ENCODE measurements around the gene ARSG. TPM values are rescaled to one million over a fixed set of nuclear protein-coding genes. Genes with fewer than 3 reads are reported as not detected.

Gene ARSG
- polyA plus RNA-seq, 3 donors from 2014 or later = 15.0 to 18.7 (median 15.3) TPM

DNA sequence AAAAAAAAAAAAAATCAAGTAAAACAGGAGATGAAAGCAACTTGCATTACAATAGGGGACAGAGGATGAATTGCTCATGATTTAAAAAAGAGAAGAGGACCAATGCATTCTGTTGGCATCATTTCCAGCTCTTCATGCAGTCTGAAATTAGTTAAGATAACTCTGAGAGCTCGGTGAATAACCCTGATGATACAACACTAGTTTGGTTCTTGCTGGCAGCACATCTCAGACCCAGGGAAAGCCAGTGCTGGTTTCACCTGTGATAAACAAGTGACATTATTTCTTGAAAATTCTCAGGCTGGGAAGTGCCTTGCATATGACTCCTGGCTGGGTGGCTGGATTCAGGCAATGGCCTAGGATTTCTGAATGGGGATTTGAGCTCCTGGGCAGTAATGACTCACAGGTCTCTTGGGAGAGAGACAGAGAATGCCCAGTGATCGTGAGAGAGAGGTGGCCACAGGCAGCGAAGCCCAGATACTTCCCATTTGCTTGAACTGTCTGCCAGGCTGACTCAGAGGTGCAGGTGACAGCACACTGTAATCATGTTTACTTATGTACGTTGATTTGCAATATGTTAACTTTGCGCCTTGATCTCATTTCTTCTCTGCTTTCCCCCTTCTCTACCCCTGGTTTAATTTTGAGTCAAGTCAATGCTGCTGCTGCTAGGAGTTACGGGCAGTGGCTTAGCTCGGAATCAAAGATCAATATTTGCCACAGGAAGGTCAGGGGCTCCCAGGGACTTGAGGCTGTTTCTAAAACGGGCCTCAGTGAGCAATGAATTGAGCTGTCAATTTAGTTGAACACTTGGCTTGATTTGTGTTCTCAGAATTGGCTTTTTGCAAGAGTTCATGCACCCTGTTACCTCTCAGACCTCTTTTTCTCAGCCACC, 27.1 kb downstream of the ARSG start:
- Mint-ChIP-seq H3K4me3 (peak overlapping the region in 1 of 5 donors; percentile 29), H3K36me3 (peaks cover 0 to 20% (median 16%) of the 10 kb centered on the region in 3 donors), H3K27ac (peak overlapping the region in 5 of 6 donors; percentile 23 to 61 (median 45)), H3K4me1 (peaks cover 72 to 76% of the 10 kb centered on the region in 2 donors), H3K9me3 (no peaks in the 10 kb centered on the region), H3K27me3 (ENCODE audit: low read depth in 3 of 3) (peaks cover 0 to 4% (median 2%) of the 10 kb centered on the region in 3 donors)
- no peak for DNase-seq

DNA sequence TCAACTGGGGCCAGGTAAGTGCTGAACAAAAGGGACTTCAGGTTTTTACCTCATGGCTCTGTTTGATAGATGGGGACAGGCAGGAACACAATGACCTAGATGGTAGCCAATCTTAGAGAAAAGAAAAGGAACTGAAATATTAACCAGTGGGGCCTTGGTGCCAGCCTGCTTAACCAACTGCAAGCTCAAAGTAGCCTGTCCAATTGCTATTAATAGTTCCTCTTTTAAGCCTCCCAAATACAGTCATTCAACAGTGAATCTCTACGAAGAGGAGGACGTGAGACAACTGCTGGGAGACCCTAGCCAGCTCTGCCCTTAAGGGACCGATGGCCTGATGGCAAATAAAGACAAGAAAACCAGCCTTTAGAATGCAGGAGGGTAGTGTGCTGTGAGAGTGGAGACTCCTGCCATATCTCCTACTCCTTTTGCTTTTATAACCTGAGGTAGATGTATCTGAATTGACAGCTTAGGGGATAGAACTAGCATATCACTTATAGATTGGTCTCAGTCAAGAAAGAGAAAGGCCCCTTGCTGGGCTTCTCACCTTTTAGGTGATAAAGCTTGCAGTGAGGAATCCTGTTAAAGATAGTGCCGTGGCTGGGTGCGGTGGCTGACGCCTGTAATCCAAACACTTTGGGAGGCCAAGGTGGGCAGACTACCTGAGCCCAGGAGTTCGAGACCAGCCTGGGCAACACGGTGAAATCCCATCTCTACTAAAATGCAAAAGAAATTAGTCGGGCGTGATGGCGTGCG, 28.3 kb downstream of the ARSG start:
- peak overlapping the region in 1 of 5 donors; percentile 27 for H3K4me3 Mint-ChIP-seq
- H3K9me3 Mint-ChIP-seq = no peaks in the 10 kb centered on the region
- H3K36me3 Mint-ChIP-seq = peaks cover 0 to 20% (median 16%) of the 10 kb centered on the region in 3 donors
- H3K4me1 Mint-ChIP-seq = peaks cover 73 to 74% of the 10 kb centered on the region in 2 donors
- H3K27me3 Mint-ChIP-seq (ENCODE audit: low read depth in 3 of 3) = peaks cover 0 to 4% (median 2%) of the 10 kb centered on the region in 3 donors
- H3K27ac Mint-ChIP-seq = peak overlapping the region; percentile 24 to 62 (median 53)
- no peak for DNase-seq

DNA sequence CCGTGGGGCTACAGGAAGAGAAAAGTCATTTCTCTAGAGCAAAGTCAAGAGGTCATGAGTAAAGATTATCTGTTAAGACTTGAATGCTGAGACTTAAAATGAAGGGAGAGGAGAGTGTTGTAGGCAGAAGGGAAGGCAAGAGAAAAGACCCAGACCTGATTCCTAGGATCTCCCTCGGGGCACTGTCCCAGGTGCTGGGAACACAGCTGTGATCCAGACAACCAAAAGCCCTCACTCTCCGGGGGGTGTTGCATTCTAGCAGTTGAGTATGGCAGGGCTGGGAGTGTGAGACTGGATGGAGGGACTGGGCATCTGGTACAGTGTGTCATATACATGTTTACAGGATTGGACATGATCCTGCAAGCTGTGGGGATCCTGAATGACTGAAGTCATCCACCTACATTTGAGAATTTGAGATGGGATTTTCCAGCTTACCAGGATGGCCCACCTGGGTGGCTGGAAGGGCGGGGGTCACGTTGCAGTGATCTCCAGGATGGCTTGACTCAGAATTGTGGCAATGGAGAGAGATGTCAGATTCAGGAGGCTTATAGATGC, 29.1 kb downstream of the ARSG start:
- Mint-ChIP-seq H3K27ac (peak overlapping the region; percentile 24 to 62 (median 53)), H3K27me3 (ENCODE audit: low read depth in 3 of 3) (peaks cover 0 to 4% (median 2%) of the 10 kb centered on the region in 3 donors), H3K4me1 (peaks cover 69% of the 10 kb centered on the region in 2 donors), H3K36me3 (peaks cover 0 to 20% (median 13%) of the 10 kb centered on the region in 3 donors), H3K4me3 (no peak overlapping the region), H3K9me3 (no peaks in the 10 kb centered on the region)
- no peak for DNase-seq

DNA sequence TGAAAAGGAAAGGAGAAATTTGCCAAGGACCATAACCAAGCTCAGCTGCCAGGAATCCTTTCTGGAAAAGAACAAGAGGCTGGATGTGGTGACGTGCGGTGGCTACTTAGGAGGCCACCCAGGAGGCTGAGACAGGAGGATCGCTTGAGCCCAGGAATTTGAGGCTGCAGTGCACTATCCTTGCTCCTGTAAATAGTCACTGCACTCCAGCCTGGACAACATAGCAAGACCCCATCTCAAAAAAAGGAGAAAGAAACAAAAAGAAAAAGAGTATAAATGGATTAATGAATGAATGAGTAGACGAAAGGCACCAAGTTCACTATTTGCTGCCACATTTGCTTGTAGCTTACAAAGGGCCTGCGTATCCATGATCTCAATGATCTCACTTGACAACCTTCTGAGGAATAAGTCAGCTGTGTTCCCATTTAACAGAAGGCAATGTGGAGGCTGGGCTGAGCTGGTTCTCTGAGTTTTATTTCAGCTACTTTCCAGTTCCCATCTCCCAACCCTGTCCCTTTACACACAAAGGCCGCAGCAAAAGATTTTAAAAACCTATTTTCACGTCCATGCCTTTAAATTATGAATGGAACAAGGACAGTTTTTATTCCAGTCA, 29.8 kb downstream of the ARSG start:
- no peak for DNase-seq
- no peak overlapping the region for H3K4me3 Mint-ChIP-seq
- H3K9me3 Mint-ChIP-seq = no peaks in the 10 kb centered on the region
- peaks cover 0 to 18% (median 11%) of the 10 kb centered on the region in 3 donors for H3K36me3 Mint-ChIP-seq
- peaks cover 2 to 4% (median 2%) of the 10 kb centered on the region in 3 donors for H3K27me3 Mint-ChIP-seq (ENCODE audit: low read depth in 3 of 3)
- peaks cover 63 to 64% of the 10 kb centered on the region in 2 donors for H3K4me1 Mint-ChIP-seq
- H3K27ac Mint-ChIP-seq = peak overlapping the region in 1 of 6 donors; percentile 53

DNA sequence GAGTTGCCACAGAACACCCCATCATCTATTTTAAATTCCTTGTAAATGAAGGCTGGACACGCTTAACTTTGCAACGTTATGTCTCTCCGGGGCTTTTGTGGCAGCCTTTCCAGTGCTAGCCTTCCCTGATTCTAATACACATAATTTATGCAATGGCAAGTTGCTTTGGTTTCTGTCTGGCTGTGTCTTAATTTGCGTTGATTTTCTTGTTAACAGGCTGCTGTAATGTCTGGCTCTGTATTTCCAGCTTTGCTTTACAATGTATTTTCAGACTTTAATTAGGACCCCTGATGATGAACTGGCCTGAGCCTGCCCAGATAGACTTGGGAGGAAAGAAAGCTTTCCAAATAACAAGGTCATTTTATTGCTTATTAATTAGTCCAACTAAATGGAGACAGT, 30.3 kb downstream of the ARSG start:
- no peak overlapping the region for H3K4me3 Mint-ChIP-seq
- peaks cover 0 to 2% (median 0%) of the 10 kb centered on the region in 6 donors for H3K9me3 Mint-ChIP-seq
- H3K4me1 Mint-ChIP-seq = peaks cover 60 to 63% of the 10 kb centered on the region in 2 donors
- DNase-seq = no peak
- H3K27me3 Mint-ChIP-seq (ENCODE audit: low read depth in 3 of 3) = peaks cover 2 to 4% (median 2%) of the 10 kb centered on the region in 3 donors
- no peak overlapping the region for H3K27ac Mint-ChIP-seq
- peaks cover 0 to 16% (median 7%) of the 10 kb centered on the region in 3 donors for H3K36me3 Mint-ChIP-seq

DNA sequence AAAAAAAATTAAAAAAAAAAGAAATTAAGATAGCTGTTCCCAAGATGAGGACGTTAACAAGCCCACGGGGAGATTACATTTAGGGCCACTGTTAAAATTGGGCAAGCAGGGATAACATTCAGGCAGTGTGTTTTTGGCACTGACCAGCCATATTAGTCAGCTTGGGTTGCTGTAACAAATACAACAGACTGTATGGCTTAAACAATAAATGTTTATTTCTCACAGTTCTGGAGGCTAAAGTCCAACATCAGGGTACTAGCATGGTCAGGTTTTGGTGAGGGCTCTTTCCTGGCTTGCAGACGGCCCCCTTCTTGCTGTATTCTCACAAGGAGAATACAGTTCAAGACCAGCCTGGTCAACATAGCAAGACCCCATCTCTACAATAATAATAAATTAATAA, 31.3 kb downstream of the ARSG start:
- Mint-ChIP-seq H3K27ac (no peak overlapping the region), H3K4me3 (no peak overlapping the region)

DNA sequence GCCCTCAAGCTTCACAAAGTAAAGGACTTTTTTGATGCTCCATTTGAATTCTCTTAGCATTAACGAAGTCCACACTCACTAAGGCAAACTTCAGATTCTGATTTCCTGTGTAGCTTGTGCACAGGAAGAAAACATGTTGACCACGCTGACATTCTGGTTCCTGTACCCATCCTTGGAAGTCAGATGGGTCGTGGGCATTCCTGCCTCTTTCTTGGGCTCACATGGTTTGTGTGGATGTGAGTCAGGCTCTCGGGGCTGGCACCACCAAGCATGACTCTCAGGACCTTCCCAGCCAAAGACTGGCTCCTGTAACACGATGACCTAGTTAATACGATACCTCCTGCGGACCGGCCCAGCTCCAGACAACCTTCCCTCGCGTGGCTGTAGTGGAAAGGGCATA, 32.8 kb downstream of the ARSG start:
- Mint-ChIP-seq H3K9me3 (peaks cover 0 to 5% (median 0%) of the 10 kb centered on the region in 6 donors), H3K4me1 (peaks cover 43 to 60% of the 10 kb centered on the region in 2 donors), H3K4me3 (peak overlapping the region in 1 of 5 donors; percentile 32), H3K36me3 (peaks cover 3 to 15% (median 11%) of the 10 kb centered on the region in 3 donors), H3K27ac (peak overlapping the region in 2 of 6 donors; percentile 36 to 53), H3K27me3 (ENCODE audit: low read depth in 3 of 3) (peaks cover 2 to 8% (median 2%) of the 10 kb centered on the region in 3 donors)
- no peak for DNase-seq

More for the DNA sequence above, 31.3 kb downstream of the ARSG start:
- Mint-ChIP-seq H3K9me3 (peaks cover 0 to 2% (median 0%) of the 10 kb centered on the region in 6 donors), H3K27me3 (ENCODE audit: low read depth in 3 of 3) (peaks cover 2 to 8% (median 2%) of the 10 kb centered on the region in 3 donors), H3K4me1 (peaks cover 56 to 63% of the 10 kb centered on the region in 2 donors), H3K36me3 (peaks cover 3 to 15% (median 11%) of the 10 kb centered on the region in 3 donors)
- DNase-seq = no peak

DNA sequence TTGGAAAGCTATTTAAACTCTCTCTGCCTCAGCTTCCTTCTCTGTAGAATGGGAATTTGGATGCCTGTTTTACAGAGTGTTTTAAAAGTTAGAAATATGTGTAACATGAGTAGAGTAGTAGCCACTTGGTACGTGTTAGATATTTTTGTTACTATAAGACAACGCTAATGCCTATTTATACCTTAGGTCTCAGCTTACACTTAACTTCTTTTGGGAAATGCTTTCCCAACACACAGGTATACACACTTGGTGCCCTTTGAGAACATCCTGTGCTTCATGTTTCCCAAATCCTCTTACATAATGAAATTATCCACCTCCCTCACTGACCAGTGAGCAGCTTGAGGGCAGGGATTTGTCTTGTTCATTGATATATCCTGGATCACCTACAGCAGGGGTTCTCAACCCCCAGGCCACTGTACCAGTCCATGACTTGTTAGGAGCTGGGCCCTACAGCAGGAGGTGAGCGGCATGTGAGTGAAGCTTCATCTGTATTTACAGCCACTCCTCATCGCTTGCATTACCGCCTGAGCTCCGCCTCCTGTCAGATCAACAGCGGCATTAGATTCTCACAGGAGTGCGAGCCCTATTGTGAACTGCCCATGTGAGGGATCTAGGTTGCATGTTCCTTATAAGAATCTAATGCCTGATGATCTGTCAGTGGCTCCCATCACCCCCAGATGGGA, 33.5 kb downstream of the ARSG start:
- Mint-ChIP-seq H3K27ac (peak overlapping the region in 1 of 6 donors; percentile 53), H3K9me3 (peaks cover 0 to 5% (median 0%) of the 10 kb centered on the region in 6 donors), H3K27me3 (ENCODE audit: low read depth in 3 of 3) (peaks cover 0 to 7% (median 2%) of the 10 kb centered on the region in 3 donors), H3K4me3 (no peak overlapping the region), H3K36me3 (peaks cover 3 to 15% (median 11%) of the 10 kb centered on the region in 3 donors), H3K4me1 (peaks cover 36 to 53% of the 10 kb centered on the region in 2 donors)
- no peak for DNase-seq

DNA sequence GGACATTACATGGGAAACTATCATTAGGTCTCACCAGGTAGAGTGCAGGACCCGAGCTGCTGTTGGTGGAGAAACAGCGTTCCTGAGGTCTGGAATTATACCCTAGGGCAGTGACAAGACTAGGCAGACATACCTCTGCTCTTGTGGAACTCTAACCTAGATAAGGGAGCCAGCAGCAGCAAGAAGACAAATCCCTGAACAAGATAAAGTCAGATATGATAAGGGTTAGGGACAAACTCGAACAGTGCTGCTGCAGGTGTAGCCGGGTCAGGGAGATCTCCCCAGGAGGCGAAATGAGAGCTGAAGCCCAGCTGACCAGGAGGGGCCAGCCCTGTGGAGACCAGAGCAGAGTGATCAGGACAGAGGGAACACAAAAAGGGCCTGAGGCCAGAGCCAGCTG, 34.7 kb downstream of the ARSG start:
- Mint-ChIP-seq H3K4me3 (no peak overlapping the region), H3K9me3 (peaks cover 3 to 5% (median 4%) of the 10 kb centered on the region in 6 donors), H3K27me3 (ENCODE audit: low read depth in 3 of 3) (peaks cover 0 to 5% (median 2%) of the 10 kb centered on the region in 3 donors), H3K27ac (peak overlapping the region in 3 of 6 donors; percentile 17 to 74 (median 54)), H3K4me1 (peaks cover 31 to 44% of the 10 kb centered on the region in 2 donors), H3K36me3 (peaks cover 3 to 11% (median 9%) of the 10 kb centered on the region in 3 donors)
- DNase-seq = no peak

DNA sequence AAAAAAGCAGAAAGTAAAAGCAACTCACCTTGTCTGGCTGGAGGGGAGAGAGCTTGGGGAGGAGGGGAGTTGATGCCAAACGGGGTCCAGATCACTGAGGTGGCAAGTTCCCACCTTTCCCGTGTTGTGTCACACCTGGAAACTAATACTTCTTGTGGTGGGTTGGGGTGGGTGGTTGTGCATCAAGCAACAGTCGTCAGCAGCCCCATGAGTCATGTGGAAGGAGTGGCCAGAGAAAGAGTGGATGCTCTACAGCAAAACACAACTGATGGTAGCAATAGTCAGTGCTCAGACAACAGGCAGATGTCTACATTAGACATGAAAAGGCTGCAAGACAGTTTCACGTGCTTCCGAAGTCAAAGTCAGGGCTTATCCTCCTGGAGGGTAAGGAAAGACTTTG, 35.4 kb downstream of the ARSG start:
- Mint-ChIP-seq H3K27ac (peak overlapping the region; percentile 52 to 84 (median 74)), H3K4me3 (peak overlapping the region in 1 of 5 donors; percentile 27), H3K4me1 (peaks cover 31 to 44% of the 10 kb centered on the region in 2 donors), H3K36me3 (peaks cover 3 to 11% (median 9%) of the 10 kb centered on the region in 3 donors), H3K9me3 (peaks cover 3 to 7% (median 5%) of the 10 kb centered on the region in 6 donors), H3K27me3 (ENCODE audit: low read depth in 3 of 3) (peaks cover 0 to 5% (median 3%) of the 10 kb centered on the region in 3 donors)
- DNase-seq = peak in 2 of 3 donors; percentile 35 to 47

DNA sequence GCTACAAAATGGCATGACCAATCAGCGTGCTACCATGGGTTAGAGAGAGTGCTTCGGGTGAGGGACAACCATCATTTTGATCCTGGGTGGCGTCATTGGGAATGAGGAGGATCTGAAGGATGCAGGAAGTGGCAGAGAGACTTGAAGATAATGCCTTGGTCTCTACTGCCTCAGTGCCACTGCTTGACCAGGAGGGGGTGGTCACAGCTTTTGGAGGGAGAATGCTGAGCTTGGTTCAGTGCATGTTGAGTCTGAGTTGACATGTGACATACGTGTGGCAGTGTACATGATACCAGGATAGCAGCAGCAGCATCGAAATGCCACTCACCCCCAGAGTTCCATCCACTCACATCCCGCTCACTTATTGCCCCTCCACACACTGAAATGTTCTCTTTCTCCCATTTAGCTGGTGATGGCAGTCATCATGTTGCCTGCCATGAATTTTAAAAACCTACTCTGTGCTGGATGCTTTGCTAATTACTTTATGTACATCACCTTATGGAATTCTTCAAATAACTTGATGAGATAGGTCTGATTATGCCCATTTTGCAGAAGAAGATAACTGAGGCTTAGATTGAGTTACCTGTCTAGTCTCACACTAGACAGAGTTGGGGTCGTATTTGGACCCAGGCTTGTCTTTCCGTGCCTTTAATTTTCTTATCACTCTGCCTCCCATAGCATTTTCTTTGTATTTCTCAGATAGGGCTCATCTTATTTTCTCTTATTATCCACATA, 36.7 kb downstream of the ARSG start:
- no peak for DNase-seq
- Mint-ChIP-seq H3K27me3 (ENCODE audit: low read depth in 3 of 3) (peaks cover 0 to 5% (median 5%) of the 10 kb centered on the region in 3 donors), H3K4me3 (no peak overlapping the region), H3K4me1 (peaks cover 31 to 43% of the 10 kb centered on the region in 2 donors), H3K9me3 (peaks cover 3 to 15% (median 11%) of the 10 kb centered on the region in 6 donors), H3K27ac (peak overlapping the region in 3 of 6 donors; percentile 1 to 84 (median 63)), H3K36me3 (peaks cover 3 to 19% (median 8%) of the 10 kb centered on the region in 3 donors)

DNA sequence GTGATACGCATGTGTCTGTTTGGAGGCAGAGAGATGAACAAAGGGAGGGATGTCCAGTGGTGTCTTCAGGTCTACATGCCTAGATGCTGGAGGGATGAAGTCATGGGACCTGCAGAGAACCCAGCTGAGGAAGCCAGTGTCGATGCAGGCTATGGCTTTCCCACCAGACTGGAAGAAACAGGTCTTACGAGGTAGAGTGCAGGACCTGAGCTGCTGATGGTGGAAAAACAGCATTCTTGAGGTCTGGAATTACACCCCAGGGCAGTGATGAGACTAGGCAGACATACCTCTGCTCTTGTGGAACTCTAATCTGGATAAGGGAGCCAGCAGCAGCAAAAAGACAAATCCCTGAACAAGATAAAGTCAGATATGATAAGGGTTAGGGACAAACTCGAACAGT, 37.4 kb downstream of the ARSG start:
- peaks cover 26 to 36% of the 10 kb centered on the region in 2 donors for H3K4me1 Mint-ChIP-seq
- H3K9me3 Mint-ChIP-seq = peaks cover 3 to 15% (median 11%) of the 10 kb centered on the region in 6 donors
- no peak for DNase-seq
- H3K4me3 Mint-ChIP-seq = no peak overlapping the region
- H3K27ac Mint-ChIP-seq = peak overlapping the region in 4 of 6 donors; percentile 1 to 84 (median 72)
- H3K36me3 Mint-ChIP-seq = peaks cover 3 to 19% (median 8%) of the 10 kb centered on the region in 3 donors
- H3K27me3 Mint-ChIP-seq (ENCODE audit: low read depth in 3 of 3) = peaks cover 0 to 5% (median 5%) of the 10 kb centered on the region in 3 donors

All from immature natural killer cell (primary cell).